Type B pancreatic cell (in vitro differentiated cells): ENCODE data around the gene ME2. TPM values are rescaled to one million over a fixed set of nuclear protein-coding genes. Genes with fewer than 3 reads are reported as not detected.

Source experiments
- DNase-seq: peaks from one replicate; pipeline ENCODE4 v3.0.0; 2021; ENCODE audit warnings: mixed read lengths; ENCODE audit not compliant: unreplicated experiment; ENCODE audit errors: extremely low spot score
- H3K27ac Mint-ChIP-seq: 2 replicates; pipeline ENCODE4 v1.8.0; 2021; ENCODE audit warnings: mild to moderate bottlenecking, mixed read lengths
- H3K27me3 Mint-ChIP-seq: 2 replicates; pipeline ENCODE4 v1.8.0; 2021; ENCODE audit warnings: mixed read lengths
- H3K36me3 Mint-ChIP-seq: 2 replicates; pipeline ENCODE4 v1.8.0; 2021; ENCODE audit warnings: mixed read lengths
- H3K4me1 Mint-ChIP-seq: one replicate; pipeline ENCODE4 v1.8.0; 2021; ENCODE audit warnings: mixed read lengths; ENCODE audit not compliant: unreplicated experiment
- H3K4me3 Mint-ChIP-seq: 2 replicates; pipeline ENCODE4 v1.8.0; 2021; ENCODE audit warnings: mild to moderate bottlenecking, mixed read lengths
- H3K9me3 Mint-ChIP-seq: 2 replicates; pipeline ENCODE4 v1.8.0; 2021; ENCODE audit warnings: mixed read lengths
- total RNA-seq: library from RNA; stranded (reverse); gene quantifications from 2 replicates; pipeline ENCODE4 v1.2.1, GENCODE V29; 2021; ENCODE audit warnings: low replicate concordance
- TF ChIP-seq, protein P1 (sequence below): fragments of 200-600 bp; sonication (generic); conservative IDR thresholded peaks from 2 replicates; pipeline ENCODE4 v1.5.0; 2021; ENCODE audit warnings: antibody characterized with exemption, mild to moderate bottlenecking

ME2 gene
- total RNA-seq, 1 donor from 2014 or later, result 49.6 TPM

DNA sequence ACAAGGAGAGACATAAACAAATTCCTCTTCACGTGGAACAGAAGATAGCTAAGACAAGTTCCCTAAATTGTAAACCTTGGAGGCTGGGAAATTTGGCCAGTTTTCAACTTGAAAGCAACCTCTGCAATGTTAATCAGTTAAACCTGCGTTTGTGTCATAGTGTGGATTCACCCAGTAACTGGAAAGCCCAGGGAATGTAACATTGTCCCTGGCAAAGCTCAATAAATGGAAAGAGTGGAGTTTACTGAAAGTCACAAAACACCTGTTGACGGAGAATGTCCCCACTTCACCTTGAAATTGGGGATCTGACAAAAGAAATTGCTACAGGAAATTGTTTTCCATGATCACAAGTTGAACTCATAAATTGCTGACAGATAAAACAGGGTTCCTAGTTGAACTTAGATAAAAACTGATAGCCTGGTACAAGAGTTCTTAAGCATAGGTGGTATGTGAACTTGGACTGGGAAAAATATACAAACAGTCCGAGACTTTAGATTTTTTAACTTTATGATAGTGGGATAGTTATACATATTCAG lies 15.0 kb upstream of the ME2 start:
- Mint-ChIP-seq H3K4me3 (no peak overlapping the region), H3K36me3 (no peaks in the 10 kb centered on the region)

DNA sequence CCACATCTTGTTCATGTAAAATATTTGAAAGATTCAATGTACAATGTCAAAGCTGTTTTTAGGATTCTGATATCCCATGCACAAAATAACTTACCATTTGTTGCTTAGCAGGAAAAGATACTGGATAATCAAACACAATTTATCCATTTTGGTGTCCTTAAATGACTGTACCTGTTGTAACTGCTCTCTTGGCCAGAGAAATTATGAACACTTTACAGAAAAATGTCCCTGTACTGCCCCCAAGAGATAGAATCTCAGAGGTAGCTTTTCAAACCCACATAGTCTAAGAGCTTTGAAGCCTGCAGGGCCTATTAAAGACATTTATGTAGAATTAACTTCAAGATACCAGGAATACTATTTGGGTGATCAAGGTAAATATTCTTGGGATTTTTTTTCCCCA lies 12.2 kb upstream of the ME2 start:
- Mint-ChIP-seq H3K36me3 (no peaks in the 10 kb centered on the region), H3K9me3 (no peaks in the 10 kb centered on the region), H3K27ac (no peak overlapping the region), H3K27me3 (no peaks in the 10 kb centered on the region), H3K4me3 (no peak overlapping the region), H3K4me1 (peaks cover 7% of the 10 kb centered on the region)
- no peak for DNase-seq
- TF ChIP-seq, protein P1, sequence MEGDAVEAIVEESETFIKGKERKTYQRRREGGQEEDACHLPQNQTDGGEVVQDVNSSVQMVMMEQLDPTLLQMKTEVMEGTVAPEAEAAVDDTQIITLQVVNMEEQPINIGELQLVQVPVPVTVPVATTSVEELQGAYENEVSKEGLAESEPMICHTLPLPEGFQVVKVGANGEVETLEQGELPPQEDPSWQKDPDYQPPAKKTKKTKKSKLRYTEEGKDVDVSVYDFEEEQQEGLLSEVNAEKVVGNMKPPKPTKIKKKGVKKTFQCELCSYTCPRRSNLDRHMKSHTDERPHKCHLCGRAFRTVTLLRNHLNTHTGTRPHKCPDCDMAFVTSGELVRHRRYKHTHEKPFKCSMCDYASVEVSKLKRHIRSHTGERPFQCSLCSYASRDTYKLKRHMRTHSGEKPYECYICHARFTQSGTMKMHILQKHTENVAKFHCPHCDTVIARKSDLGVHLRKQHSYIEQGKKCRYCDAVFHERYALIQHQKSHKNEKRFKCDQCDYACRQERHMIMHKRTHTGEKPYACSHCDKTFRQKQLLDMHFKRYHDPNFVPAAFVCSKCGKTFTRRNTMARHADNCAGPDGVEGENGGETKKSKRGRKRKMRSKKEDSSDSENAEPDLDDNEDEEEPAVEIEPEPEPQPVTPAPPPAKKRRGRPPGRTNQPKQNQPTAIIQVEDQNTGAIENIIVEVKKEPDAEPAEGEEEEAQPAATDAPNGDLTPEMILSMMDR, result no peak

More for the DNA sequence above, 15.0 kb upstream of the ME2 start:
- no peak for DNase-seq
- Mint-ChIP-seq H3K27me3 (peaks cover 8% of the 10 kb centered on the region), H3K4me1 (peaks cover 7% of the 10 kb centered on the region), H3K9me3 (no peaks in the 10 kb centered on the region), H3K27ac (no peak overlapping the region)
- TF ChIP-seq, protein P1, result no peak

DNA sequence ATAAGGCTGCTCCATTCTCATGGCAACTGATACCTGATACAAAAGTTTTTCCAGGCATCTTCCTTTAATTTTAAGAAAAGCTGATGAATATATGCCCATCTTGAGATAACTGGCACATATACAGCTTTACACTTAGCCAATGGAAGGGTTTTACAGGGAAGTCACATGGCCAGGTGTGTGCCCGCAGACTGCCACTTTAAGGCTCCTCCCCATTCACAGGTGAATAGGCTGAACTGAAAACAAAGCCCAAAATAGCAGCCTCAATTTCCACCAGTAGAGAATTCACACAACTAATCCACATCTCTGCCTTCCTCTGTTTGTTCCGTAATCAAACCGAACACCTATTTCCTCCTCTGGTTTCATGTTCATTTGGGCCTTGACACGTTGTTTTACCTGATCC lies 9.8 kb upstream of the ME2 start:
- TF ChIP-seq, protein P1, result no peak
- Mint-ChIP-seq H3K9me3 (no peaks in the 10 kb centered on the region), H3K4me3 (no peak overlapping the region), H3K4me1 (peaks cover 1% of the 10 kb centered on the region), H3K27me3 (no peaks in the 10 kb centered on the region), H3K27ac (no peak overlapping the region), H3K36me3 (no peaks in the 10 kb centered on the region)
- no peak for DNase-seq

DNA sequence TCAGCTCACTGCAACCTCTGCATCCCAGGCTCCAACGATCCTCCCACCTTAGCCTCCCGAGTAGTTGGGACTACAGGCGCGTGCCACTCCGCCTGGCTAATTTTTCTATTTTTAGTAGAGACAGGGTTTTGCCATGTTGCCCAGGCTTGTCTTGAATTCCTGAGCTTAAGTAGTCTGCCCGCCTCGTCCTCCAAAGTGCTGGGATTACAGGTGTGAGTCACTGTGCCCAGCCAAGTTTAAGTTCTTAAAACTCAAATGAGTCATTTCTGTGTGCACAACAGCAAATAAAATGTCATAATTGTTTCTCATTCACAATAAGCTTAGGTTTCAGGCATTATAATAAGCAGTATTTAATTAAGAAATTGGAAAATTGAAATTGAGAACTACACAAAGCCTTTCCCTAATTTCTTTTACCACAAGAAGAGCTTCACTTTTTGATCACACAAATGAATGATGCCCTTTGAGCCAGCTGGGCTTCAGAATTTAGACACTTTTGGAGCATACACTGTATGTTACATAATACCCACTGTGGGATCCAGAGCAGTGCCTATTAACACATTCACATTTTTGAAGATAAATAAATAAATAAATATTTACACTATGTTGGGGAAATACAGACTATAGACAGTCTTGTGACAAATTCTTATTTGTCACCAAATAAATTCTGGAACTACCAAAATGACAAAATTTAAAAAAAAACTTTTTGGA lies 8.6 kb upstream of the ME2 start:
- Mint-ChIP-seq H3K27me3 (no peaks in the 10 kb centered on the region), H3K9me3 (no peaks in the 10 kb centered on the region), H3K27ac (no peak overlapping the region)

DNA sequence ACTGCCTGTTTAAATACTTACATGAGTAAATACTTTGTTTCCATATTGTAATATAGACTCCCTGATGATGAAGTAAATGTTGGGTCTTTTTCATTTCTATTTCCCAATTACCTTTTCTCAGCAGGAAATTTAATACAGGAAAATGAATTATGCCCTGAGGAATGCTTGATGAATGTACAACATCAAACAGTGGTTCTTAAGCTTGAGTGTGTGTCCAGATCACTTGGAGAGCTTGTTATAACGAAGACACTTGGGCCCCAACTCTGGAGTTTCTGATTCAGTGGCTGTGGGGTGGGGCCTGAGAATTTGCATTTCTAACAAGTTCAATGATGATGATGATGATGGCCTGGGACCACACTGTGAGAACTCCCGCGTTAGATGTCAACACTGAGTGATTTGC lies 7.1 kb upstream of the ME2 start:
- H3K9me3 Mint-ChIP-seq, result no peaks in the 10 kb centered on the region
- TF ChIP-seq, protein P1, result no peak
- no peak overlapping the region for H3K27ac Mint-ChIP-seq
- H3K36me3 Mint-ChIP-seq, result no peaks in the 10 kb centered on the region
- H3K27me3 Mint-ChIP-seq, result no peaks in the 10 kb centered on the region
- no peaks in the 10 kb centered on the region for H3K4me1 Mint-ChIP-seq
- DNase-seq, result no peak
- H3K4me3 Mint-ChIP-seq, result no peak overlapping the region

More for the DNA sequence above, 8.6 kb upstream of the ME2 start:
- Mint-ChIP-seq H3K36me3 (no peaks in the 10 kb centered on the region), H3K4me1 (no peaks in the 10 kb centered on the region), H3K4me3 (no peak overlapping the region)
- DNase-seq, result no peak
- TF ChIP-seq, protein P1, result no peak
